GM04504 (cell line): ENCODE measurements around the gene PARP14.
"Not testable (repeated sequence)": the region's sequence is repeated elsewhere in the genome, so short reads cannot be mapped to it uniquely, and the experiment has no call there.

Experiments
- DNase-seq: peaks from one replicate; pipeline ENCODE4 v3.0.0-alpha.2; 2012; ENCODE audit warnings: low read depth

PARP14 gene

DNA sequence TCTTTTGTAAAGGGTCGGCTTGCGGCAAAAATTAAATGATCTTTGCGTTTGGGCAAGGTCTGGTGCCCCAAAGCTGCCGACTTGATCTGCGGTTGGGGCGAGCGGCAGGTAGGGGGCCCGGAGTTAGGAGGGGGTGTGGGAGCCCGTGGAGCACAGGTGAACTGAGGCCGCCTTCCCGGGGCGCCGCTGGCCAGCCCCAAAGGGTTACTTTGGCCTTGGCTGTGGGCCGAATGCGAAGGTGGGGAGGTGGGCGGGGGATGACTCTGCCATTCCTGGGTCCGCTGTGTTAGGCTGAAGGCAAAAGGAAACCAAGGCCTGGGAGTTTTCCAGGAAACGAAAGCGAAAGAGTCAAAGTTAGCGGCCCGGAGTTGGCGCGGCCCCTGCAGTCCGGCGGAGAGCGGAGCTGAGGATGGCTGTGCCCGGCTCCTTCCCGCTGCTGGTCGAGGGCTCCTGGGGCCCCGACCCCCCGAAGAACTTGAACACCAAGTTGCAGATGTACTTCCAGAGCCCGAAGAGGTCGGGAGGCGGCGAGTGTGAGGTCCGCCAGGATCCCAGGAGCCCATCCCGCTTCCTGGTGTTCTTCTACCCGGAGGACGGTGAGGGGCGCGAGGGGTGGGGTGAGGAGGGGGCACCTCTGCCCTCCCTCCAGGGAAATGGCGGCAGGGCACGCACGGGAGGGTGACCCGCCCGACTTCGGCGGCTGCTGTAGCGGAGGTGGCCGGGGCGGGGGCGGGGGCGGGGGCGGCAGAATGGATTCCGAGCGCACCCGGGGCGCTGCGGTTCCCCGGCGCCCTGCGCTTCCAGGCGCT, at the start of gene PARP14:
TSS of gene PARP14 (plus strand) at position 365 of the 809 bp plus-strand sequence. CDS start at position 410, 45 bp downstream.
- DNase-seq, result peak; percentile 57

GRCh38 chr3:122635789-122636188, 44.9 kb upstream of the PARP14 start:
- DNase-seq, result no peak

DNA sequence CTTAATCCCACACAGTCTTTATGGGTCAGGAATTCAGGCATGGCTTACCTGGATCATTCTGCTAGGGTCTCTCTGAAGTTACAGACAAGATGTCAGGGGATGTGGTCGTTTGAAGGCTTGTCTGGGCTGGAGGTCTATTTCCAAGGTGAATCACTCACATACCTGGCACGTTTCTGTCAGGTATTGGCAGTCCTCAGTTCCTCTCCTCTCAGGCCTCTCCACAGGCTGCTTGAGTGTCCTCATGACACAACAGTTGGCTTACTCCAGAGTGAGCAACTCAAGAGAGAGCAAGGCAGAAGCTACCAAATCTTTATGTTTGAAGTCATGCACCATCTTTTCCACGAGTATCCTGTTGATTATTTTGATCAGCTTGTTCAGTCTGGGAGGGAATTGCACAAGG, 43.9 kb upstream of the PARP14 start:
- DNase-seq, result no peak

GRCh38 chr3:122640437-122640999, 40.1 kb upstream of the PARP14 start:
- DNase-seq, result no peak

- DNase-seq, result no peak
These were observed 37.7 kb upstream of the PARP14 start for GRCh38 chr3:122642935-122643334.

GRCh38 chr3:122646146-122646988, 34.3 kb upstream of the PARP14 start:
- DNase-seq, result no peak

DNA sequence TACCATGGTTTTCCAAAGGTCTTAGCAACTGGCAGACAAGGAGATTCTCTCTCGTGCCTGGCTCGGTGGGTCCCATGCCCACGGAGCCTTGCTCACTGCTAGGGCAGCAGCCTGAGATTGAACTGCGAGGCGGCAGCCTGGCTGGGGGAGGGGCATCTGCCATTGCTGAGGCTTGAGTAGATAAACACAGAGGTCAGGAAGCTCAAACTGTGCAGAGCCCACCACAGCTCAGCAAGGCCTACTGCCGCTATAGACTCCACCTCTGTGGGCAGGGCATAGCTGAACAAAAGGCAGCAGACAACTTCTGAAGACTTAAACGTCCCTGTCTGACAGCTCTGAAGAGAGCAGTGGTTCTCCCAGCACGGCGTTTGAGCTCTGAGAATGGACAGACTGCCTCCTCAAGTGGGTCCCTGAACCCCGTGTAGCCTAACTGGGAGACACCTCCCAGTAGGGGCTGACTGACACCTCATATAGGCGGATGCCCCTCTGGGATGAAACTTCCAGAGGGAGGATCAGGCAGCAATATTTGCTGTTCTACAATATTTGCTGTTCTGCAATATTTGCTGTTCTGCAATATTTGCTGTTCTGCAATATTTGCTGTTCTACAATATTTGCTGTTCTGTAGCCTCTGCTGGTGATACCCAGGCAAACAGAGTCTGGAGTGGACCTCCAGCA, 29.3 kb upstream of the PARP14 start:
- not testable (repeated sequence) for DNase-seq

- not testable (repeated sequence) for DNase-seq
These were observed 28.7 kb upstream of the PARP14 start for GRCh38 chr3:122651962-122652361.

DNA sequence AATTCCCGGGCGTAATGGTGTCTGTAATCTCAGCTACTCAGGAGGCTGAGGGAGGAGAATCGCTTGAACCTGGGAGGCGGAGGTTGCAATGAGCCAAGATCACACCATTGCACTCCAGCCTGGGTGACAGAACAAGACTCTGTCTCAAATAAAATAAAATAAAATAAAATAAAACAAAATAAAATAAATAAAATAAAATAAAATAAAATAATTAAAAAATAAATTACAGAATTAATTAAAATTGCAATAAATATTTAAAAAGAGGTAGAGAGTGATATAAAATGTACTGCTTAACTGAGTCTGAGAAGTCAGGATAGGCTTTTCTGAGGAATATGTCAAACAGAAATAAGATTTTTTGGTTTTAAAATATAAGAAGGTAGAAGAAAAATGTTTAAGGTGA, 22.3 kb upstream of the PARP14 start:
- not testable (repeated sequence) for DNase-seq

GRCh38 chr3:122660297-122660974, 20.2 kb upstream of the PARP14 start:
- no peak for DNase-seq

GRCh38 chr3:122661633-122662032, 19.0 kb upstream of the PARP14 start:
- DNase-seq, result no peak

- DNase-seq, result no peak
These were observed 18.1 kb upstream of the PARP14 start for GRCh38 chr3:122662505-122662904.

DNA sequence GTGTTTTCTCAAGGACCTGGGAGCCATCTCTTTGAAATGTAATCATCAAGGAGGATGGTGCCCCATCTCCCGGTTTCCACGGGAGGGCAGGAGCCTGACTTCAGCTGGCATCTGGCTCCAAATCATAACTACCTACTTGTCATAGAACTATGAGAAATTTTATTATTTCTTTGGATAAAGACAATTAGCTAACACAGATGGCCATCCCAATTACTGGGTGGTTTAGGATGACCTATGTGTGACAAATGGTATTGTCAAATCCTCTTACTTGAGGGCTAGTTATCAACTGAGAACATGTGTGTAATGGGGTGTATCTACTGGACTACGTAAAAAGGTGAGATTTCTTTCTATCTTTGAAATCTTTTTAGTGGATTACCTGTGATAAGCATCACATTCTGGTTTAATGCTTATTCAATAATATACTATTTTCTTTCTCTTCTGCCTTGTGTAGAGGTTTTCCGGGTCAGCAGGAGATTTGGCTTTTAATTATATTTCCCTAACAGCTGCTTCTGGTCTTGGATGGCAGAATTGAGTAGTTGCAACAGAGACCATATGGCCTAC, 15.3 kb upstream of the PARP14 start:
- DNase-seq, result no peak

- DNase-seq, result no peak
These were observed 14.8 kb upstream of the PARP14 start for GRCh38 chr3:122665881-122666280.

DNA sequence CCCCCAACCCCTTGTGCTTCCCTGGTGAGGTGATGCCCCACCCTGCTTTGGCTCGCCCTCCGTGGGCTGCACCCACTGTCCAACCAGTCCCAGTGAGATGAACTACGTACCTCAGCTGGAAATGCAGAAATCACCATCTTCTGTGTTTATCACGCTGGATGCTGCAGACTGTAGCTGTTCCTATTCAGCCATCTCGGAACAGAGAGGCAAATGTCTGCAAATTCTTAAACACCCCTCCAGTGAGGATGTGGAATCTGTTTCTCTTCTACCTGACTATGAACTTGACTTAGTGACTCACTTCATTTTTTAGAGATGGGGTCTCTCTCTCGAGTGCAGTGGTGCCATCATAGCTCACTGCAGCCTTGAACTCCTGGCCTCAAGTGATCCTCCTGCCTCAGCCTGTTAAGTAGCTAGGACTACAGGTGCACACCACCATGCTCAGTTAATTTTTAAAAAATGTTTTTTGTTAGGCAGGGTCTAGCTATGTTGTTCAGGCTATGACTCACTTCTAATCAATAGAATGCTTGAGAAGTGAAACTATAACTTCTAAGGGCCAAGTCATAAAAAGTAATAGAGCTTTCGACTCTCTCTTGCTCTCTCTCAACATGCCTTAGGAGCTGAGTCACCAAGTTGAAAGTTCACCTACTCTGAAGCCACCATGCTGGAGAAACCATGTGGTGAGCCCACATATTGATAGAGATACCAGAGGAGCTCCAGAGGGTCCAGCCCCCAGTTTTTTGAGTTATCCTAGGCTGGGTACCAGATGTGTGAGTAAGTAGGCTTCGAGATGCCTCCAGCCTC, 11.5 kb upstream of the PARP14 start:
- no peak for DNase-seq

DNA sequence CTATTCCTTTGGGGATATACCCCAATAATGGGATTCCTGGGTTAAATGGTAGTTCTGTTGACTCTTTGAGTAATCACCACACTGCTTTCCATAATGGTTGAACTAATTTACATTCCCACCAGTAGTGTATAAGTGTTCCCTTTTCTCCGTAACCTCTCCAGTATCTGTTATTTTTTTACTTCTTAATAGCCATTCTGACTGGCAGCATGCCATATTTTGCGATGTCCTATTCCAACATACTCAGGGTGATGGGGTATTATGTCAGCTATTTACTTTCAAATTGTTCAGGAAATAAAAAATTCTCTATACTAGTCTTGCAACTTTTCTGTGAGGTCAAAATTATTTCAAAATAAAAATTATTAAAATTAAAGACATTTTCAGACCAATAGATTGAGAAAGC, 9.1 kb upstream of the PARP14 start:
- no peak for DNase-seq

DNA sequence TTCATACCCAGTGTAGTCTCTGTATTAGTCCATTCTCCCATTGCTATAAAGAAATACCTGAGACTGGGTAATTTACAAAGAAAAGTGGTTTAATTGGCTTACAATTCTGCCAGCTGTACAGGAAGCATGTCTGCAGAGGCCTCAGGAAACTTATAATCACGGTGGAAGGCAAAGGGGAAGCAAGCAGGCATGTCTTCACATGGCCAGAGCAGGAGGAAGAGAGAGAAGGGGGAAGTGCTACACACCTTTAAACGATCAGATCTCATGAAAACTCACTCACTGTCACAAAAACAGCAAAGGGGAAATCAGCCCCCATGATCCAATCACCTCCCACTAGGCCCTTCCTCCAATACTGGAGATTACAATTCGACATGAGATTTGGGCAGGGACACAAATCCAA, 6.3 kb upstream of the PARP14 start:
- no peak for DNase-seq

- DNase-seq, result no peak
These were observed 3.9 kb upstream of the PARP14 start for GRCh38 chr3:122676759-122677158.

DNA sequence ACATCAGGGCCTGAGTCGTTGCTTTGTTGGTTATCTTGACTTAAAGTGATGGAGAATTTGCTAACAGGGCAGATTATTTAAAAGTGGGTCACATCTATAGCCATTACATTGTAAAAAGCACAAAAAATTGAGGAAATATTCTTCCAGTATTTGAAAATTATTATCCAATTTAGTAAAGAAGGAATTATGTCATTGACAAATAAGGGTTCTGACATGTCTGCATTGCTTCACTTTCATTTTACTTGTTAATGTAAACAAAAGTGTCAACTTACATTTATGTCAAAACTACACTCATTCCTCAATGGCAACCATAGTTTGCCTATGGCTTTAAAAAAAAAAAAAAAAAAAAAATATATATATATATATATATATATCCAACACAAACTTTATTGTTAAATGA, 3.4 kb upstream of the PARP14 start:
- no peak for DNase-seq

DNA sequence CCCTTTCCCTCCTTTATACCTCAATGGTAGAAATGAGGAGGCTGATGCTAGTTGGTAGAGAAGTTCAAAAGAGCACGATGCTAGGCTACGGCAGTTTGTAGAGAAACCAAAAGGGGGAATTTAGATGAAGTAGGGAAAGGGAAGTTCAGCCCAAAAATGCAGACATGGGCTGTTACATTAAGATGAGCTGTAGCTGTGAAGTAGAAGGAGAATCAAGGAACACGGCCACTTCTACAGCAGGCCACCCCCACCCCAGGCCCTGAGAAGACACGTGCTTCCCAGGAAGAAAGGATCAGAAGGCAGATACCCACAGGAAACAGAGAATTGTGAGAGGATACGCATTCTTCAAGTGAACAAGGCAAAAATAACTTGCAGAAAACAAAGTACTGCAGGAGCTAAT, 2.1 kb upstream of the PARP14 start:
- no peak for DNase-seq
